HPDE6-E6E7 (cell line): Measurements from ENCODE around the gene PLEKHF1.

ENCODE experiments used
- DNase-seq: peaks from one replicate; pipeline ENCODE4 v3.0.0; 2011; ENCODE audit warnings: missing footprints; ENCODE audit errors: extremely low spot score

The PLEKHF1 gene

DNA sequence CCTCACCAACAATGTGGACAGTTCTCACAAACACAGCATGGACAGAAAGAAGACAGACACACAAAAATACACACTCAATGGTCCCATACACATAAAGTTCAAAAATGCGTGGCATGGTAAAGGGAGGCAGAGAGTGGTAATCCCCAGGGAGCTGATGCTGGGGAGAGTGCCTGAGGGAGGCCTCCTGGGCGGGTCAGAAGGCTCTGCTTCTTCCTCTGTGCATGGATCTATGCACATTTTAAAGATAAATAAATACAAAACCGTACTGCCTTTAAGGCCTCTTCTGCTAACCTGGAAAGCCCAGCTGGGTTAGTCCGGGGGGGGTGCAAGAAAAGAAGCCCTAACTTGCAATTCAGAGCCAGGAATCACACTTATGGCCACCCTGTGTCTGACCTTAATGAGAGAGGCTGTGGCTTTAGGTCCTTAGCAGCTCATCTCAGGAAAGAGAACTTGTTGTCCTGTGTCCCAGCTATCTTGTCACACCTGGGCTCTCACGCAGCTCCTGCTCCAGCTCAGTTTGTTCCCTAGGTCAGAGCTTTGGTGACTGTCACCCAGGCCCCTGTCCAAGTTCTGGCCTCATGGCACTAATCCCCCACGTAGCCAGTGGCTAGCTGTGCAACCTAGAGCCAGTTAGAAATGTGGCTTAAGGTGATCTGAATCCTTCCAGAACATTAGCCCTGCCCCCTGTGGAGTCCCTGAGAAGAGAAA lies 30.7 kb upstream of the PLEKHF1 start:
- DNase-seq, result no peak

DNA sequence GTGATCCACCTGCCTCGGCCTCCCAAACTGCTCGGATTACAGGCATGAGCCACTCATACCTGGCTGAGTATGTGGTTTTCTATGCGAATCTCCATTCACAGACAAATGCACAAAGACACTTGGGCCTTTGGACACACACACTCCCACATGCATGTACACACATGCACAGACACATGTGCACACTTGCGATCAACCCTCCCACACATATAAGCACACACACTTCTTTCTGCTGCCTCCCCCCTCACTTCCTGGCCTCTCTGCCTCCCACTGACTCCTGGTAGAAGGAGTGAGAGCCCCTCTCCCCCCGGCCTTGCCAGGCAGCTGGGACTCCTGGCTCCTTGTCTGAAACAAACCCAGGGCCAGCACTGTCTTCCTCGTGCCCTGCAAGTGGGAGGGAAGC lies 29.3 kb upstream of the PLEKHF1 start:
- DNase-seq, result no peak

DNA sequence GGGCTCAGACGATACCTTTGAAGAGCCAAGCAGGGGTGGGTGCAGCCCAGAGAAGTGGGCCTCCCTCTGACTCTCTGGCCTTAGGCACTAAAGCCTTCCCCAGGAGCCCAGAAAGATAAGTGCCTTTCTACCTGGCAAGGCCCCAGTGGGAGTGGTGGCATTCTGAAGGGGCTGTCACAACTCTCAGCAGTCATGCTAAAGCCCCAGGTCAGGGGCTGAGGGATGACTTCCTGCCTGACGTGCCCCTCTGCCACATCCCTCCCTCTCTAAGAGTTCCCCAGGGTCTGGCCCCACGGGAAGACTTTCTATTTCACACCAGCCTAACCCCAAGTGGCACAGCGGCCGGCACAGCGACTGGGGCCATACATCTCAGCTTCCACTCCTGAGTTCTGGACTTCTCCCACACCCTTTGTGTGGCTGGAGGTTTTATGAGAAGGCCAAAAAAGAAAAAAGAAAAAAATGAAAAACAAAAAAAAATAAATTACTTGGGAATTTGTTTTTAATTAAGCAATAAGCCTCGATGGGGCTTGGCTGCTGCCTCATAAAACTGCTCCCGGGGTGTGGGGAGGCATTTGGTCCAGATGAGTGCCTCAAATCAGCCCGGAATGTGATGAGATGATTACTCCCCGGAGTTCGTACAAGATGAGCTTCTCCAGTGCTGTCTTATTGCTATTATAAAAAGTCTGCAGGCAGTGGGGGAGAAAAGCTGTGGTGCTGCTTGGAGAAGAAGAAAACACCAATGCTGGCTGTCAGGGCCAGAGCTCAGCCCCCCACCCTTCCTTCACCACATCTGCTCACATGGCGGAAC lies 28.5 kb upstream of the PLEKHF1 start:
- no peak for DNase-seq

DNA sequence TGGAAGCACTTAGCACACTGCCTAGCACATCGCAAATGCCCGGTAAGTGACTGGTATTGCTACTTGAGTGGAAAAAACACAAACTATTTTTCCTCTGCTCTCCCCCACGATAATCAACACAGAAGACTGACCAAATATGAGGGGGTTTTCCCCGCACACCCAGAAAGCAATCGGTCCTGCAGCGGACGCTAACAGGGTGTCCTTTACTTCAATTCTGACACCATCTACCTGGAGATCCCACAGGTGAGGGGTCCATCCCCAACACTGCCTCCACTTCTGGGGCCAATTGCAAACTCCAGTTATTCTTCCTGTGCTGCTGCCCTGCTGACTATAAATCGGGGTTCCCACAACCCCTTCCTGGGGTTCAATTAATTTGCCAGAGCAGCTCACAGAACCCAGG lies 26.2 kb upstream of the PLEKHF1 start:
- no peak for DNase-seq

DNA sequence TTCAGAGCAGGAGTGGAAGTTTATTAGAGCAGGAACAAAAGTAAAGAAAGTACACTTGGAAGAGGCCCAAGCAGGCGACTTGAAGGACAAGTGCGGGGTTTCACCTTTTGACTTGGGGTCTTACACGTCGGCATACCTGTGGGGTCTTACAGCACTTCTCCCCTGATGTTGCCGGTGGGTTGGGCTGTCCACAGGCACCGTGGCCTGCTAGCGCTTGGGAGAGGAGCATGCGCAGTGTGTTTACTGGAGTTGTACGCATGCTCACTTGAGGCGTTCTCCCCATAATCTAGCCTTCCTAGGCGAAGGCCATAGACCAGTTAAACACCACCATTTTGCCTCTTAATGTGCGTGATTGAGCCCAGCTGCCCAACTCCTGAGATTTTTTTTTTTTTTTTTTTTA lies 25.0 kb upstream of the PLEKHF1 start:
- DNase-seq, result no peak

DNA sequence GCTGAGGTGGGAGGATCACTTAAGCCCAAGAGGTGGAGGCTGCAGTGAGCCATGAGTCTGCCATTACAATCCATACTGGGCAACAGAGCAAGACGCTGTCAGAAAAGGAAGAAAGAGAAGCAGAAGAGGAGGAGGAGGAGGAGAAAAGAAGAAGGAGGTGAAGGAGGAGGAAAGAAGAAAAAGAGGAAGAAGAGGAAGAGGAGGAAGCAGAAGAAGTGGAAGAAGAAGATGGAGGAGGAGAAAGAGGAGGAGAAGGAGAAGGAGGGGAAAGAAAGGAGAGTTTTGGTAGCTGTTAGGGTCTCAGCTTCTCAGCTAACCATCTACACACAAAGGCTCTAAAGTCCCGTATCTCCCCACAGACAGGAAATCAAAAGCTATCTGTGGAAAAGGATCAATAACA lies 23.7 kb upstream of the PLEKHF1 start:
- no peak for DNase-seq

DNA sequence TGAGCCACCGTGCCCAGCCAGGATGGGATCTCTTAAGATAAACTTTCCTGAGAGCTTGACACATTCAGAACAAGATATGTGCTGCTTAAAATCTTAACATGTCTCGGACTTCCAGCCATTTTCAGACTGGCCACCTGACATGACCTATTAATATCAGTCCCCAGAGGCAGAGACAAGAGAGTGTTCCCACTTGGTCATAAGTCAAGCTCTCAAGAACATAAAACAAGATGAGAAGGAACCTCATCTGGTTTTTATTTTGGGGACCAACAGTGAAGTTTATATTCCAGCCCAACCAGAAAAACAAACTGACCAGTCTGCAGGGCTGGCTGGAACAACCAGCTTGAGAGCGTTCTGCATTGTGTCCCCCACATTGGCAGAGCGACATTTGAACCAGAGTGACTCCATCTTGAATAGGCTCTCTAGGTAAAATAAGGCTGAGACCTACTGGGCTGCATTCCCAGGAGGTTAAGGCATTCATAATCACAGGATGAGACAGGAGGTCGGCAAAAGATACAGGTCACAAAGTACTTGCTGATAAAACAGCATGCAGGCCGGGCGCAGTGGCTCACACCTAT lies 21.8 kb upstream of the PLEKHF1 start:
- DNase-seq, result no peak

DNA sequence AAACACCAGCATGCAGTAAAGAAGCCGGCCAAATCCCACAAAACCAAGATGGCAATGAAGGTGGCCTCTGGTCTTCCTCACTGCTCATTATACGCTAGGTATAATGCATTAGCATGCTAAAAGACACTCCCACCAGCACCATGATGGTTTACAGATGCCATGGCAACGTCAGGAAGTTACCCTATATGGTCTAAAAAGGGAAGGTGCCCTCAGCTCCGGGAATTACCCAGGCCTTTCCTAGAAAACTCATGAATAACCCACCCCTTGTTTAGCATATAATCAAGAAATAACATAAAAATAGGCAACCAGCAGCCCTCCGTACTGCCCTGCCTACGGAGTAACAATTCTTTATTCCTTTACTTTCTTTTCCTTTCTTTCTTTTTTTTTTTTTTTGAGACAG lies 21.1 kb upstream of the PLEKHF1 start:
- DNase-seq, result no peak

DNA sequence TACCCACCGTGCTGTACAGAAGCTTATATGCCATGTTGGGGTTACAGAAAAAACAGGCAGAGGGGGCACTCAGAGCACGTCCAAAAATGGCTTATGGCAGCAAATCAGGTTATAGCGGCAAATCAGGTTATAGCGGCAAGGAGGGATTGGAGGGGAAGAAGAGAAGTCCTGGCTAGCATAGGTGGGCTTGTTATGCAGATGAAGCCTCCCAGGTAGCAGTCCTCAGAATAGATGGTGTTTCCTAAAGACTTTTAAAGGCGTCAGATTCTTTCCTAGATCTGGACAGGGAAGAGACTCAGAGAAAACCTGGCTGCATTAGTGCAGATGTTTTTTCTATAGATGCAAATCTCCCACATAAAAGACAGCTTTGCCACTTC lies 19.8 kb upstream of the PLEKHF1 start:
- DNase-seq, result no peak

DNA sequence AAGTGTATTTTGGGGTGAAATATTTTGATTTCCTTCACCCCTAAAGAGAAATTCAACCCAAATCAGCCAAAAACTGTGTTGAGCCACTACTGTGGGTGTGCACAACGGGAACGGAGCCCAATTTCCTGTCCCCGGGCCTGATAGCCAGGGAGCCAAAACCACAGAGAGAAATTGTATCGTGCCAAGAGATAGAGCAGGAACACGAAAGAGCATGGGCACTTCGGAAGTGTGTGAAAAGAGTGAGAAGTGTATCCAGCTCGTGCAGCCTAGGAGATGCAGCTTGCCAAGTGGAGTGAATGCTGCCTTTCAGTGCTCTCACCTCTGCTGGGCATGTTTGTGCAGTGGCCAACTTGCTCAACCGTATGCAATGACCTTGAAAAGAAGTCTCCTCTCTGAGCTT lies 19.4 kb upstream of the PLEKHF1 start:
- DNase-seq, result no peak

DNA sequence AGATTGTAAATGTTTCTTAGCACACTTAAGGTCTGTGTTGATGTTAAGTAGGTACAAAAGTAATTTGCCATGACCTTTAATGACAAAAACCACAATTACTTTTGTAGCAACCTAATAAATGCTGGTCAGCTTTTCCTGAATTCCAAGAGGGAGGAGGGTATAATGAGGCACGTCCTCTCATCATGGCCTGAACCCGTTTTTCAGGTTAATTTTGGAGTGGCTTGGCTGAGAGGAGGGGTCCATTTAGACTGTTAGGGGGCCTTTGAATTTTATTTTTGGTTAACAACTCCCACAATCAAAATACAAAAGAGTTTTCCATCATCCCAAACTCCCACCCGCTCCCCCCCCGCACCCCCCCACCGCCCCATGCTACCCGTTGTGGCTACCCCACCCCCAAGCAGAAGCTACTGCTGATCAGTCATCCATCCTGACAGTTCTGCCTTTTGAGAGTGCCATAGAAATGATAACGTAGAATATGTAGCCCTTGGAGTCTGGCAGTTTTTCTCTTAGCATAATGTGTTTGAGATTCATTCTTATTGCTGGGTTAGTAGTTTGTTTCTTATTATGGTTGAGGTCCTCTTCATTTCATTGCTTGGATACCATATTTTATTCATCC lies 14.4 kb upstream of the PLEKHF1 start:
- DNase-seq, result no peak

DNA sequence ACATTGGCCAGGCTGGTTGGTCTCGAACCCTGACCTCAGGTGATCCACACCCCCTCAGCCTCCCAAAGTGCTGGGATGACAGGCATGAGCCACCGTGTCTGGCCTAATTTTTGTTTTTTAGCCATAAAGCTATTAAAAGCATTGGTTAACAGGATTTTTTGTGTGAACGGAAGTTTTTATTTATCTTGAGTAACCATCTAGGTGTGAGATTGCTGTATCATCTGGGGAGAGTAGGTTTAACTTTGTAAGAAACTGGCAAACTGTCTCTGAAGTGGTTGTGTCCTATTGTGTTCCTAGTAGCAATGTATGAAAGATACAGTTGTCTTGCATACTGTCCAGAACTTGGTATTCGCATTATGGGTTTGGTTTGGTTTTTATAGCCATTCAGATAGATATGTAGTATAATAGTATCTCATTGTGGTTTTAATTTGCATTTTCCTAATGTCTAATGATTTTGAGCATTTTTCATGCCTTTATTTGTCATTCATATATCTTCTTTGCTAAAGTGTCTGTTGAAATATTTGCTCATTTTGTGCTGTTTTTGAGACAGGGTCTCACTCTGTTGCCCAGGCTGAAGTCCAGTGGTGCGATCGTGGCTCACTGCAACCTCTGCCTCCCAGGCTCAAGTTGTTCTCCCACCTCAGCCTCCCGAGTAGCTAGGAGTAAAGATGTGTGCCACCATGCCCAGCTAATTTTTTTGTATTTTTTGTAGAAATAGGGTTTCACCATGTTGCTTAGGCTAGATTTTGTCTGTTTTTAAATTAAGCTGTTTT lies 13.5 kb upstream of the PLEKHF1 start:
- DNase-seq, result no peak

DNA sequence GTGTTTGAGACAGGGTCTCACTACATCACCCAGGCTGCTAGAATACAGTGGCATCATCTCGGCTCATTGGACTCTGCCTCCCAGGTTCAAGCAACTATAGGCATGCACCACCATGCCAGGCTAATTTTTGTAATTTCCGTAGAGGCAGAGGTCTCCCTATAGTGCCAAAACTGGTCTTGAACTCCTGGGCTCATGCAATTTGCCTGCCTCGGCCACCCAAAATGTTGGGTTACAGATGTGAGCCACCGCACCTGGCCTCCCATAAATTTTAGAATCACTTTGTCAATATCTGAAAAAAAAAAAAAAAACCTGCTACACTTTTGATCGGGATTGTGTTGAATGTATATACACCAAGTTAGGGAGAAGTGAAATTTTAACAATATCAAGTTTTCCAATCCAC lies 11.9 kb upstream of the PLEKHF1 start:
- DNase-seq, result no peak

DNA sequence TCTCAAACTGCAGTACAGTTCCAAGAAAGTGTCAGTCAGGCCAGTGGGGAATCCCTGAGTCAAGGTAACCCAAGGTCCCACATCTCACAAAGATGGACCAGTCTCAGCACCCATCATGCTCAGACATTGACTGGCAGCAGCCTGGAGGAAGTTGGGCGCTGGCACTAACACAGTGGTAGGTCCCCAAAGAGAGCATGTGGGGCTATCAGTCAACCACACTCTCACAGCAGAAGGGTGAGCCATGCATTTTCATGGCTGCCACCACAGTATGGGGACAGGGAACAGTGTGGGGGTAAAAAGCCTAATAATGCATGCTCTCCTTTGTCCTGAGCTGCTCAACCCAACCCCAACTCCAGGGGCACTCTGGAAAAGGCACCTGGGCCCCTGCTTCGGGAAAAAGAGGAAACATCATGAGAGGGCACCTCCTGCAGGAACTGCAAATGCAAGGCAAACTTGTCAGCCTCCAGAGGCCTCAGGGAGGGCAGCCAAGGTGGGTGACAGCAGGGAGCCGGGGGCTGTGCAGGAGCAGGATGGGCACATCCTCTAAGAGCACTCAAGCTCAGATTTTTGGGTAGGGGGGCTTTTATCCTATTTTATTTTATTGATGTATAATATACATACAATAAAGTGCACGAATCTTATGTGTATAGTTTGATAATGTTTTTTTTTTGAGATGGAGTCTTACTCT lies 9.5 kb upstream of the PLEKHF1 start:
- no peak for DNase-seq

DNA sequence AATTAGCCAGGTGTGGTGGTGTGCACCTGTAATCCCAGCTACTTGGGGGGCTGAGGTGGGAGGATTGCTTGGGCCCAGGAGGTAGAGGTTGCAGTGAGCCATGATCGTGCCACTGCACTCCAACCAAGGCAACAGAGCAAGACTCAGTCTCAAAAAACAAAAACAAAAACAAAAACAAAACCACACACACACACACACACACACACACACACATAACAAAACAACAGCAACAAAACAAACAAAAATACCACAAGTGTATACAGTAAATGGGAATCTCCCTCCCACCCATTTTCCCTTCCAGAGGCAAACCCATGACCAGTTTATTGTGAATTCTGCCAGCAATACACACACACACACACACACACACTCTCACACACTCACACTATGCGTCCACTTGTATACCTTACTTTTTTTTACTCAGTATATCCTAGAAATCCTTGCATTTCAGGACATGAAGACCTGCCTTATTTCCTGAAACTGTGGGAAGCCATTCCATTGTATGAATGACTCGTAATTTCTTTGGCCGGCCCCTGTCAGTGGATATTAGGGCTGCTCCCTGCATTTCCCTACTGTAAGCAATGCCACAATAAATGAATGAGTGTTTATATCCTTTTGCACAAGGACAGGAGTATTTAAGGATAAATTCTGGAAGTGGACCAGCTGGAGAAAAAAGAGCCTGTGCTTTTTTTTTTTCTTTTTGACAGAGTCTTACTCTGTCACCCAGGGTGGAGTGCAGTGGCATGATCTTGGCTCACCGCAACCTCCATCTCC lies 6.9 kb upstream of the PLEKHF1 start:
- DNase-seq, result no peak

DNA sequence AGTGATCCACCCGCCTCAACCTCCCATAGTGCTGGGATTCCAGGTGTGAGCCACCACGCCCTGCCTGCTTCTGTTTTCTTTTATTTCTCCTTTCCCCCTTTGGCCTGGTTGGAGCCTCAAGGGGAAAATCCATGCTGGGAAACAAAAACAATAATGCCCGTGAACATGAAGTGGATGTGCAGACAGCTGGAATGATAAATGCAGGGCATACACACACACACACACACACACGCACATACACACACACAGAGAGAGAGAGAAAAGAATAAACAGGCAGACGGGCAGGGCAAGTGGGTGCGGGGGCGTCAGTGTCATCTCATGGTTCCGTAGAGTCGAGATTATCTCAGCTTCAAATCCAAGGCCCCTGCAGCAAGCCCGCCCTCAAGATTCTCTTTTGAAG lies 4.4 kb upstream of the PLEKHF1 start:
- no peak for DNase-seq

DNA sequence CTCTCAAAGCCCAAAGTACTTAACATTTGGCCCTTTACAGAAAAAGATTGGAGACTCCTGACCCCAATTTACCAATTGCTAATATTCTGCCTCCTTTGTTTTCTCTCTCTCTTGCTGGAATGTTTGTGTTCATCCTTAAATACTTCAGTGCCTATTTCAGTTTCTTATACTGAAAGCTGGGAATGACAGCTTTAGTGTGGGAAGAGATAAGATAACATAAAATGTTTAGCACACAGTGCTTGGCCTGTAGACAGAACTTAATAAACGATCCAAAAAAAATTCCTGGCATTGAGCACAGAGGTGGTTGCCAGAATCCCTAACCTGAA lies 3.0 kb upstream of the PLEKHF1 start:
- DNase-seq, result no peak

DNA sequence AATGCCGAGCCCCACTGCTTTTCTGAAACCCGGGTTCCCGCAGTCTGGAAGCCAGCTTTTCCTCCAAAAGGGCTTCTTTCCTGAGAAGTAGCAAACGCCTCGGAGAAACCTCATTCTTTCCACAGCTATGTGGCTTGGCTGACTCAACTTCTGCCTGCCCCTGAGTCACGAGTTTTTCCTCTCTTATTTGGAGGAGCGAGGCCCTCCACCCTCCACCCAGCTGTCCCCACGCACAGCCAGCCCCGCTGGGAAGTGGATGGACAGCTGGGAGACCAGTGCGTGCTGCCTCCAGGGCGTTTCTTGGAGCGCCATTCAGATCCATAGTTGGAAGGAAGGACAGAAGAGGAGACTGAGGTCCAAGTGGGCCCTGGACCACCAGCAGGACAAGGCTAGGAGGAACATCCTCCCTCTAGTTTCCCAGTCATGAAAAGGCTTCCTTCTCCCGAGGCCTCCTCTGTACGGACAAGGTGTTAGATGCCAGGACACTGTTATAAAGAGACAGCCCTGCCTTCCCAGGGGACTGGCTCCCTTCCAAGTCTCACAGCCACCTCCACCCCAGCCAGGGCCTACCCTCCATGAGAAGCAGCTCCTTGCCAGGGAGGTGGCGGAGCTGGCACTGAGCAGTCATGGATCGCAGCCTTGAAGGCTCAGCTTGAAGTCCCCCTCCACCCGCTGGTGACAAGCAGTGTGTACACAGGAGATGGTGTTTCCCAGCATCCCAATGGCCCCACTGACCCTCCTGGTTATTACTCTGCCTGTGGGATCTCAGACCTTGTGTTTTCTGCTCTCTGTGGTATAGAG lies 2.5 kb upstream of the PLEKHF1 start:
- DNase-seq, result peak; percentile 63

DNA sequence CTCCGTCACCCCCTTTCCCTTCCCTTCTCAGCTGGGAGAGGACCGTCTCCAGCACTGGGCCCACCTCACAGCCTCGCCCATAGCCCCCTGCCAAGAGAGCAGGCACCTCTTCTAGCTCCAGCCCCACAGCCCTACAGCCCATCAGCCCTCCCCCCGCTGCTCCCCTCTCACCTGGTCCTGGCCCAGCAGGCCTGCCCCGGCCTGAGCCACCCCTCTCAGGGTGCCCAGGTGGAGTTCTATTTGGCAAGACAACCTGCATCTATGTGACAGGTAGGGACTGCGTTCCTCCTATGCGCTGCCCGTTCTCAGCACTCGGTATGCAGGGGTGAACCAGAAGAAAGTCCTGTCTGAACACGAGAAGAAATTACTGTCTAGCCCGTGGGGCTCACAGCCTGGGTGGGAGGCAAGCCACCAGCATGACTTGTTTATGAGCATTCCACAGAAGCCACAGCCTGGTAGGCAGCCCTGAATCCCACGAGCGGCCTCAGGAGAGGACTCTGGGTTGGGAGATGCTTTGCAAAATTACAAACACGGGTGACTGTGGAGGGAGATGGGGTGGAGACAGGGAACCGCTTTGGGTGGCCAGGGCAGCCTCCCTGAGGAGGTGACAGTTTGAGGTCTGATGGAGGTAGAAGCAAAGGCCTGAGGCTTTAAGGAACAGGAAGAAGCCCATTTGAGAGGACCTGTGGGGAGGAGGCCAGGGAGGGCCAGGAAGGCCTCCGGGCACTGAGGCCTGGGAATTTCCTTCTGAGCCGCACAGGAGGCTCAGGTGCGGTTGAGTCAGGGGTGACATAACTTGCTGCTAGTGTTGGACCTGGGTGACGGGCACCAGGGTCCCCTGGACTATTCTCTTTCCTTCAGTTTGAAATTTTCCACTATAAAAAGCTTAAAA lies 1.2 kb upstream of the PLEKHF1 start:
- peak; percentile 54 for DNase-seq
